ENCODE results near the gene EXOC2.

GRCh38 chr6:633611-634010, 59.3 kb downstream of the EXOC2 start:
- no peak for TF ChIP-seq GABPA (IDR thresholded peaks at IDR 0.05; ENCODE audit: low read depth)
- no peak for TF ChIP-seq MTA3 (IDR thresholded peaks at IDR 0.05; ENCODE audit: borderline replicate concordance, low read length)
- TF ChIP-seq REST (IDR thresholded peaks at IDR 0.05; ENCODE audit: low read depth, low read length) = no peak
- TF ChIP-seq NR2C2 (IDR thresholded peaks at IDR 0.05; ENCODE audit: borderline replicate concordance, control insufficient read depth, insufficient read length, low read depth) = no peak
- TF ChIP-seq SIX5 (IDR thresholded peaks at IDR 0.05; ENCODE audit: low read depth, low read length, severe bottlenecking) = no peak
- no peak for TF ChIP-seq CTCF (IDR thresholded peaks at IDR 0.05 in 2 of 3, conservative IDR thresholded peaks at IDR 0.05 in 1 of 3; ENCODE audit: control insufficient read depth in 2 of 3, extremely low read depth in 1 of 3, insufficient read depth in 1 of 3, low read depth in 3 of 3, low read length in 3 of 3)
- no peak for TF ChIP-seq POLR2AphosphoS5 (IDR thresholded peaks at IDR 0.05; ENCODE audit: low read length)
- no peak for TF ChIP-seq MEF2A (IDR thresholded peaks at IDR 0.05; ENCODE audit: insufficient read depth, low read depth, low read length)
- TF ChIP-seq EZH2 (IDR thresholded peaks at IDR 0.05; ENCODE audit: borderline replicate concordance, control insufficient read depth, low read depth, low read length) = no peak
- no peak for TF ChIP-seq ETV6 (conservative IDR thresholded peaks at IDR 0.05 in 1 of 2, IDR thresholded peaks at IDR 0.05 in 1 of 2; ENCODE audit: borderline replicate concordance in 1 of 2, low read depth in 1 of 2)
